NCI-H1092 (cell line): ENCODE results near the gene RBP3.

Experiments used
- DNase-seq: peaks from one replicate; lab custom pipeline; 2025; lab: John Stamatoyannopoulos, UW

Gene RBP3

DNA sequence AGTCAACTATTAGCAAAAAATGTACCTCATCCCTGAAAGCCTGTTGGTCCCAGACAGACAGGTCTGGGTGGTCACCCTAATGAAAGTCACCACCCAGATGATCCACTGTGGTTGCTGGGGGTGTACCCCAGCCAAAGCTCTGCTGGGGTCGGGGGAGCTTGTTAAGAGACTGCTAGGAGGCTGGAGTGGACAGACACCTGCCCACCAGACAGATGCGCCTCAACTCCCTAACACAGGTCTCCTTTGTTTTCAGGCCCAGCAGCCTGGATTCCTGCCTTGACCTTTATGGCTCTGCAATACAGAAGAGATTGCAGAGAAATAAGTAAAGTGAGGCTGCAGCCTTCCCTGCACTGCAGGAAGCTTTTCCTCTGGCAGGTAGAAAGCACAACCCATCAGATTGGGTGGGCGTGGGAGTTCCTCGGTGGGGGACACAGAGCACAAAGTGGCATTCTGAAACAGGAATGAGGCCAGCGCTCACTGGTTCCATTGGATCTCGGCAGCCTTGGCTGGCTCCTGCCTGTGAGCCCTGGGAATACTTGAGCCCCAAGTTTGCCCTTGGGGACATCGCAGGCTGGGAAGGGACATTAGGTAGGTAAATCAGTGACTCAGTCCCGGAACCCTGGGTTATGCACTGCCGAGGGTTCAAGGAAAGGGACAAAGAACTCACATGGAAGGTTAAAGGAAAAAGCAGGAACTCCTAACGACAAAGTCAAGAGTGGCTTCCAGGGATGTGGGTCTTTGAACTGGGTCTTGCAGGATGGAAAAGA lies 53.9 kb downstream of the RBP3 start:
- DNase-seq: no peak

DNA sequence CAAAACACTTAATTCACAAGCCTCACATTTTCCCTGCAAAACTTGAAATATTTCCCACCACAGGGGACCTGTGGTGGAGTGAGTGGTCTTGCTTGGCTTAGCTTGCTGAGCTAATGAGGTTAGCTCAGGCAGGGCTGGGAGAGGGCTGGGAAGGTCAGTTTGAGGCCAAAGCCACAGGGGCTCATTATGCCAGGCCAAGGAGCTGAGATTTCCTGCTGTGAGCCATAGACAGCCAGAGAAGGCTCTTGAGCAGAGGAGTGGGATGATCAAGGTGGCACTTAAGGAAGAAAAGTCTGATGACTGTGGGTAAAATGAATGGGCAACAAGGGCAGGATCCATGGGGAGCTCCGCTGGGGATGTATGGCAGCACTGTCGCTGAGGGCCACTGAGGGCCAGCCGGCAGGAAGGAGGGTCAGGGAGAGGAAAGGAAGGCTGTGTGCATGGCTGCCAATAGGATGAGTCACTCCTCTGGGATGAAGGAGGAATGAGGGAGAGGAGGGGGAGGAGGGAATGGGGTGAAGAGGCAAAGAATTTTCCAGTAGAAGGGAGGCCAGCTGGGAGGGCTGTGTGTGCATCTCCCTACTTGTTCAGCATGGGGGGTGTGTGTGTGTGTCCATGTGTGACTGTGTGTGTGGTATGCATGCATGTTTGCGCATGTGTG lies 54.6 kb downstream of the RBP3 start:
- DNase-seq: no peak

DNA sequence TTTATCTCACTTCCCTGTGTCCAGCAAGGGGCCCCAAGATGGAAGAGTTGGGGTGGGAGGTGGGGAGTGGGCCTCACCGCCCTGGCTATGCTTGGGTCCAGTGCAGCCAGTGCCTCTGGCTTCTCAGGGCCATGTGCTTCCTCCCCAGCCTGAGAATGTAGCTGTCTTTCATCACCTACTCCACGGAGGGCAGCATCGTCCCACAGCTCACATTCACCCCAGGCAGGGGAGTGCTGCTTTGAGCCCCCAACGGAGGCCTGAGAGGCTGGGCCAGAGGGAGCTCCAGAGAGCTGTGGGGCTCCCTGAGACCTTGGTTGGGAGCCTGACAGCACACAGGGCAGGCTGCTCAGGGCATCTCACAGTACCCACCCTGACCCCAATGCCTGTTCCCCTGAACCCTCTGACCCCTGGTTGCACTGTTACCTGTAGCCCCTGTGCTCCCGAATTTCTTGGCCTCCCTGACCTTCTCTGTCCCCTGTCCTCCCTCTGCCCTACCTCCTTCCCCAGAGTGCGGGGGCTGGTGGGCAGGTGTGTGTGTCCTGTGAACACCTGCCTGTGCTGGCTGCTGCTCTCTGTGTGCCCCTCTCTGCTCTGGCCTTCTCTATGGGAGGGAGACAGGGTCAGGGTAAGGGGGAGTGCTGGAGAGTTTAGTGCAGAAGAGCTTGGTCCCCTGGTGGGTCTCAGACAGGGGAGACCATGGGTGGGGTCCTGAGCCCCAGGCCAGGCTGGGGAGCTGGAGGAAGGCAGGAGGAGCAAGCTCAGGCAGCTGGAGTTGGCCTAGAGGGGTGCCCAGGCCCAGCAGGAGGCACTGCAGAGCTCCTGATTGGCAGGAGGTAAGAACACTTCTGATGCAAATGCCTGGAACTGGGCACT lies 55.5 kb downstream of the RBP3 start:
- no peak for DNase-seq

DNA sequence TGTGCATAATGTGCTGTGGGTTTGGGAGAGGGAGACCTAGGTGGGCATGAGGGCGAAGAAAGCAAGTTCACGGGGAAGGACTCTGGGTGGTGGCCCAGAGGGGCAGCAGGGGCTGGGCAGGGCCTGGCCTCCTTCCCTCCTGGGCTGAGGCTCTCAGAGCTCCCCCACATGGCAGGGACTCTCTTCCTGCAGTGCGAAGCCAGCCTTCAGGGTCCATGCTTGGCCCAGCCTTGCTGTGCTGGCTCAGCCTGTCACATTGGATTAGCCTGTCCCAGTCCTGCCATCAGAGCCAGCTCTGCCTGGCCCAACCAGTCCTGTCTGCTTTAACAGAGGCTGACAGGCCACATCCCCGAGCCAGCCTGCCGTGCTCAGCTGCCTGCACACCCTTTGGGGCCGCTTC lies 56.3 kb downstream of the RBP3 start:
- DNase-seq: no peak

DNA sequence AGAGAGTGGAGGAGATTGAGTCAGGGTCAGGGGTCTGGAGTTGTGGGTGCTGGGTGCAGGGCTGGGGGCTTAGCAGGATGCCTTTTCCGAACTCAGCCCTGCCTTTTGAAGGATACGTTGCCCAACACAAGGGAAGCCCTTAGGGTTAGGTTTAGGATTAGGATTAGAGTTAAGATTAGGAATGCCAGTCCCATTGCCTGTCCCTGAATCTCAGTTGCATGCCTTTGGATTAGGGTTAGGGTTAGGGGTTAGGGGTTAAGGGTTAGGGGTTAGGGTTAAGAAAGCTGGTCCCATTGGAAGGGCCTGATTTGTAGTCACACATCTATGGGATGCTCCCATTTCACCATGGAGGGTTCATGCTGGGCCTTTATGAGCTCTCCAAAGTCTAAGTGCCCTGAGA lies 56.8 kb downstream of the RBP3 start:
- no peak for DNase-seq

DNA sequence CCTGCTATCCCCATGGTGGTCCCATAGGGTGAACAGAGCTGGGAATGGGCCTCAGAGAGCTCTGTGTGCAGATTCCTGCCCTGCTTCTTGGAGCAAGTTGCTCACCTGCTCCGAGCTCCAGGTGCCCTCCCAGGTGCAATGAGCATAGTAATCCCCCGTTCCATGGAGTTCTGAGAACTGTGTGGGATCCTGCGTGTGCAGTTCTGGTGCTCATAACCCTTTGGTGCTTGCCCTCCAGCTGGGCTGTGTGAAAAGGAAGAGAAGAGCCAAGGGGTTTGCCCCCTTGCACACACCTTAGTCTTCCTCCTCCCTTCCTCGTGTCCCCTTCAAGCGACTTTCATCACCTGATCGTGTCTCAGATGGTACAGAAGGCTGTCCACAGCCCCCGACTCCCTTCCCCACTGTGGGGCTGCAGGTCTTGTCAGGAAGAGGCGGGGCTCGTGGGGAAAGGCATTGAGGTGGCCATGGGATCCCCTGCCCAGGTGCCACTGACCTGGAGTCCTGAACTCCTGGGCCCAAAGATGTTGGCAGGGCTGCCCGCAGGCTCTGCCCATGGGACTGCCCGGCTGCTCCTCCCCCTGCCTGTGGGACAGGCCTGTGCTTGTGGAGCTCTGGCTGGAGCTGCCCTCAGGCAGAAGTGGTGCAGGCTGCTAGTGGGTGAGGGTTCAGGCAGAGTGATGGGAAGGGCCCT lies 57.8 kb downstream of the RBP3 start:
- no peak for DNase-seq

DNA sequence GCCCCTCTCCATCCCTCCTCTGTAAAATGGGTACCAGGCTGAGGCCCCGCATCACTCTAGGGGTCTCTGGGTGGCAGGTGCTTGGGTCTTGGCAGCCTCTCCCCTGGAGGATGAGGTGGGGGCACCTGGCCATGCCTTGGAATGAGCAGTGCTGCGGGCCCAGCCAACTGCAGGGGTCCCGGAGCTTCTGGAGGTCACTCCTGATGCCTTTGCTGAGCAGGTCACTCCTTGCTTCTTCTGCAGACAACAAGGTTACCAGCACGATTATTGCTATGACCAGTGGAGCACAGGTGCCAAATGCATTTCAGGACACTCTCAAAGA lies 58.3 kb downstream of the RBP3 start:
- DNase-seq: no peak

DNA sequence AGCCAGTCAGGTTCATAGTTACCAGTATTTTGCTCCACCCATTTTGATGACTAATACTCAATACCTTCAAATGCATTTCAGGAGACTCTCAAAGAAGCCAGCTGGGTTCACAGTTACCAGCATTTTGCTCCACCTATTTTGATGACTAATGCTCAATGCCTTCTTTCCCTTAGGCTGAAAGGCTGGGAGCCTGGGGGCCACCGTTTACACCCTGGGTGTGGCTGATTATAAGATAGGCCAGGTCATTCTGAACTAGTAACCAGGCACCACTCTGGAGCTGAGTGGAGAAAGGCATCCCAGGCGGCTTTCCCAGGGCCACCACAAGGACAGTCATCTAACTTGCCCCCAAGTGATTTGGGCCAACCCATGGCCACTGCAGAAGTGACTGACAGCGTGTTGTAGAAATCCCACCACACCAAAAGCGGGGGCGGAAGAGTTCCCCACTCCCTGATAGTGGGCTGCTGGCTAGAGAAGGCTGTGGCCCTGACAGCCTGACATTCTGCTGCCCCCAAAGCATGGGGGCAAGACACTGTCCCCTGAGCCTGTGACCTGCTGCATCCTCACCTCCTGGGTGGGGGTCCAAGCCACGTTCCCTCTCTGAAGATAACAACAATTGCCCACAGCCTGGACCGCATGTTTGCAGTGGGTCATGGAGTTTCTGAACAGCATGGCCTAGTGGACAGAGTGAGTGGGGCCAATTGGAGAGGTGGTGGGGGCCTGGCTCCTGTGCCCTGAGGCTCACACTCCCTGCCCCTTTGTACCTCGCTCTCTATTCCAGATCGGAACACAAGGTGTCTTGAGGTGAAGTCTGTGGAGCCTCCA lies 58.9 kb downstream of the RBP3 start:
- no peak for DNase-seq
